Ovary (tissue), 9 donors: ENCODE measurements around the gene CYSTM1. TPM values are rescaled to one million over a fixed set of nuclear protein-coding genes. Genes with fewer than 3 reads are reported as not detected.

Experiments
- DNase-seq, 5 donors: peaks; one replicate each; pipeline ENCODE4 v3.0.0-alpha.2; 2019 to 2020
- H3K27ac ChIP-seq, 2 donors: fragments of 200-600 bp; one replicate each; pipeline versions ENCODE4 v1.5.1 to v1.8.0; 2019 to 2022
- H3K27me3 ChIP-seq: fragments of 200-600 bp; one replicate; pipeline ENCODE4 v1.8.0; 2022
- H3K36me3 ChIP-seq: fragments of 200-600 bp; sonication (generic); one replicate; pipeline ENCODE4 v1.5.1; 2019
- H3K4me1 ChIP-seq: one replicate; pipeline ENCODE4 v1.8.1; 2013; ENCODE audit warnings: mild to moderate bottlenecking, moderate library complexity; ENCODE audit not compliant: insufficient read depth
- H3K4me3 ChIP-seq: fragments of 200-600 bp; sonication (generic); one replicate; pipeline ENCODE4 v1.5.1; 2017
- H3K9me3 ChIP-seq, 2 donors: fragments of 200-600 bp in 1 of 2; sonication (generic) in 1 of 2; one replicate each; pipeline versions ENCODE4 v1.5.1 to v1.8.1; 2013 to 2019; ENCODE audit warnings: mild to moderate bottlenecking in 1 of 2, moderate library complexity in 1 of 2
- CTCF ChIP-seq, 3 donors: fragments of 450-650 bp in 2 of 3; fragments of 200-600 bp in 1 of 3; IDR thresholded peaks; one replicate each; pipeline versions ENCODE4 v1.5.1 to v1.8.0; 2016 to 2022; ENCODE audit warnings: antibody characterized with exemption in 3 of 3, mild to moderate bottlenecking in 1 of 3
- EP300 ChIP-seq: sonication (generic); formaldehyde crosslinking; IDR thresholded peaks from one replicate; pipeline ENCODE4 v1.6.1; 2017; ENCODE audit warnings: antibody characterized with exemption
- POLR2A ChIP-seq: fragments of 450-650 bp; IDR thresholded peaks from one replicate; pipeline ENCODE4 v1.6.1; 2017; ENCODE audit warnings: antibody characterized with exemption, mild to moderate bottlenecking, moderate library complexity
- WGBS, 3 donors: extraction: QIAGEN DNeasy Blood & Tissue Kit in 1 of 3; methylation state at CpG; one replicate each; pipeline versions ENCODE4 v1.1.5 to v1.1.7; 2013 to 2017; 5-methylcytosine and 5-hydroxymethylcytosine counted together
- intact Hi-C, 4 donors: fragments of 100-400 bp; cut with DNase I; formaldehyde crosslinking; loops; one replicate each; pipeline versions ENCODE4 v1.11.0 to v1.15.1; 2022 to 2023
- polyA plus RNA-seq, 2 donors: library from polyadenylated mRNA; stranded (reverse); fragments of 200-250 nt in 1 of 2; fragments of 350-450 nt in 1 of 2; fragmentation: Illumina TruSeq in 1 of 2; extraction: RNeasy Lipid Tissue Mini Kit (QIAGEN cat#74804) in 1 of 2; gene quantifications; one replicate each; pipeline ENCODE4 v1.2.3, GENCODE V29; 2013 to 2014
- total RNA-seq, 7 donors: library from RNA; depleted of rRNA in 2 of 7; stranded (reverse); fragments of >200 nt in 2 of 7; fragmentation: NEBNext Ultra II Directional in 3 of 7; extraction: Animal tissue kit (Norgen Biotek cat#: 25700) in 3 of 7; gene quantifications; one replicate each; pipeline versions ENCODE4 v1.1.0 to v1.2.4, GENCODE V29; 2016 to 2023
- donor health status: DM: no; HTN: no; CAD: no; lungs with moderate emphysema.
- donor health status: DM: no; HTN: no; CAD: no.
- donor health status: Bipolar disorder and iron deficiency.
- donor health status: DM: yes; HTN: yes; CAD: no.
- donor health status: DM: no; HTN: no; CAD: no.
- donor health status: DM: yes; HTN: yes; CAD: no.

Gene CYSTM1
- total and polyA plus RNA-seq, 9 donors: 24.6 to 143 (median 40.5) TPM

GRCh38 chr5:140275837-140276236 lies 100.8 kb downstream of the CYSTM1 start:
- Histone ChIP-seq H3K4me1 (no peaks in the 10 kb centered on the region), H3K9me3 (no peaks in the 10 kb centered on the region), H3K27ac (no peak overlapping the region), H3K4me3 (no peak overlapping the region), H3K36me3 (no peaks in the 10 kb centered on the region), H3K27me3 (no peaks in the 10 kb centered on the region)
- intact Hi-C loops: no loop called here
- TF ChIP-seq CTCF (IDR thresholded peaks at IDR 0.05) (no peak), POLR2A (no peak), EP300 (no peak)
- DNase-seq: no peak

- no peak for TF ChIP-seq EP300
- no peak for TF ChIP-seq CTCF (IDR thresholded peaks at IDR 0.05)
- no peak for TF ChIP-seq POLR2A
- no peaks in the 10 kb centered on the region for H3K9me3 ChIP-seq
- H3K36me3 ChIP-seq: no peaks in the 10 kb centered on the region
- no peak for DNase-seq
- no peaks in the 10 kb centered on the region for H3K27me3 ChIP-seq
- intact Hi-C loops: no loop called here
- H3K27ac ChIP-seq: no peak overlapping the region
- H3K4me1 ChIP-seq: peaks cover 3% of the 10 kb centered on the region
- 96 to 98% (median 97%) methylated on average over 2 of the region's 2 CpGs for WGBS, 3 donors
- no peak overlapping the region for H3K4me3 ChIP-seq
These were observed 107.3 kb downstream of the CYSTM1 start for GRCh38 chr5:140282266-140282665.

GRCh38 chr5:140284013-140284412 lies 109.0 kb downstream of the CYSTM1 start:
- intact Hi-C loops: no loop called here
- Histone ChIP-seq H3K27me3 (no peaks in the 10 kb centered on the region), H3K36me3 (no peaks in the 10 kb centered on the region), H3K27ac (no peak overlapping the region), H3K4me1 (peaks cover 3% of the 10 kb centered on the region), H3K9me3 (no peaks in the 10 kb centered on the region), H3K4me3 (no peak overlapping the region)
- DNase-seq: no peak
- 83 to 88% (median 86%) methylated on average over 3 of the region's 3 CpGs for WGBS, 3 donors
- TF ChIP-seq POLR2A: no peak
- TF ChIP-seq CTCF (IDR thresholded peaks at IDR 0.05): no peak
- no peak for TF ChIP-seq EP300

- DNase-seq: no peak
- Histone ChIP-seq H3K4me1 (peaks cover 3% of the 10 kb centered on the region), H3K27ac (no peak overlapping the region), H3K9me3 (no peaks in the 10 kb centered on the region), H3K4me3 (no peak overlapping the region), H3K36me3 (no peaks in the 10 kb centered on the region), H3K27me3 (no peaks in the 10 kb centered on the region)
- TF ChIP-seq EP300 (no peak), CTCF (IDR thresholded peaks at IDR 0.05) (no peak), POLR2A (no peak)
- intact Hi-C loops: no loop called here
- WGBS, 3 donors: 73 to 88% (median 74%) methylated on average over 5 of the region's 5 CpGs
These were observed 111.4 kb downstream of the CYSTM1 start for GRCh38 chr5:140286424-140286823.
